Activated naive CD8-positive, alpha-beta T cell treated with anti-CD3 and anti-CD28 coated beads, Interleukin-2, amount 50 U/mL, for 16 hours (primary cell): ENCODE data around the gene CIAO2B.
"Not testable (repeated sequence)": the region's sequence is repeated elsewhere in the genome, so short reads cannot be mapped to it uniquely, and the experiment has no call there.

Experiments used
- DNase-seq: peaks from one replicate; pipeline ENCODE4 v3.0.0-alpha.2; 2020; ENCODE audit warnings: low read depth, low spot score

CIAO2B gene

GRCh38 chr16:66934138-66934838 is at the start of gene CIAO2B:
CIAO2B (minus strand) TSS chr16:66934402; CDS start chr16:66934364, 38 bp downstream.
- DNase-seq = peak; percentile 72

GRCh38 chr16:66983033-66983432 is 48.8 kb upstream of the CIAO2B start:
- no peak for DNase-seq

DNA sequence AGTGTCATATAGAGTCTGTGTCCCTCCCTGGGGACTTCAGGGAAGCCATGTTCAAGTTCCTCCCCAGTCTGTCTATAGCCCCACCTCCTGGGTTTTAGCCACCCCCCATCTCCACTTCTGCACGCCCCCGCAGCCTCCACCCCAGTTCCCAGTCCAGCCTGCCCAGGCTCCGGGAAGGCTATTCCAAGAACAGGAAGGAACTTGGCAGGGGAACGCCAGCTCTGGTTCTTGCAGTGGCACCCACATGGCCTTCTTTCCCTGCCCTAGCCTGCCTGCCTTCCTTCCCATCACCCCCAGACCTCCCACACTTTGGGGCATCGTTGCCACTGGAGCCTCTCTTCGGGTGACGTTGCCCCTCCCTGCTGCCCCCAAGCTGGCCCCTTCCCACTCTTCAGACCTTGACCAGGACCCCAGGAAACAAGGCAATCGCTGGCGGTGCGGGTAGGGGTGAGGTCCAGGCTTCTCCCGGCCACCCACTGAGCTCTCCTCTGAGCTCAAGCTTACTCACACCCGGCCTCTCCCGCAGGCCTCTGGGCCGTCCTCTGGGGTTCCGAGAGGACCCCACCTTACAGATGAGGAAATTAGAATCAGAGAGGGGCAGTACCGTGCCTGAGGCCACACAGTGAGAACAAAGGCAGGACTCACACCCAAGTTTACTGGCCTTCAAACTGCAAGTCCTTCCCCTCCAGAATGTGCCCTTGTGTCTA is 45.0 kb upstream of the CIAO2B start:
- DNase-seq = no peak

GRCh38 chr16:66977341-66978113 is 43.3 kb upstream of the CIAO2B start:
- peak; percentile 79 for DNase-seq

- DNase-seq = no peak
These were observed 42.5 kb upstream of the CIAO2B start for GRCh38 chr16:66976746-66977145.

DNA sequence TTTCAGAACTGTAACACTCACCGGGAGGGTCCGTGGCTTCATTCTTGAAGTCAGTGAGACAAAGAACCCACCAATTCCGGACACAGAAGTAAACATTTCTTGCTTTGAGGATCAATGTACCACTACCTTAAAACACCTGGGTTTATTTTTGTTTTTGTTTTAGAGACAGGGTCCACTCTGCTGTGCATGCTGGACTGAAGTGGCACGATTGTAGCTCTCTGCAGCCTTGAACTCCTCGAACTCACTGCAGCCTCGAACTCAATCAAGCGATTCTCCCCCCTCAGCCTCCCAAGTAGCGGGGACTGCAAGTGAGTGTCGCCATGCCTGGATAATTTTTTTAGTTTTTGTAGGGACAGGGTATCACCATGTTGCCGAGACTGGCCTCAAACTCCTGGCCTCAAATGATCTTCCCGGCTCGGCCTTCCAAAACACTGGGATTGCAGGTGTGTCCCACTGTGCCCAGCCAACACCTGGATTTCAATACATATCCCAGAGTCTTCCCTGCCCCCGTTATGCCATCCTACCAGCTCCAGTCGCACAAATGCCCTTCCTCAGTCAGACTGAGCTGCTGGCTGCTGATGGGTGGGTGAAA is 41.2 kb upstream of the CIAO2B start:
- no peak for DNase-seq

GRCh38 chr16:66974932-66975246 is 40.7 kb upstream of the CIAO2B start:
- DNase-seq = not testable (repeated sequence)

DNA sequence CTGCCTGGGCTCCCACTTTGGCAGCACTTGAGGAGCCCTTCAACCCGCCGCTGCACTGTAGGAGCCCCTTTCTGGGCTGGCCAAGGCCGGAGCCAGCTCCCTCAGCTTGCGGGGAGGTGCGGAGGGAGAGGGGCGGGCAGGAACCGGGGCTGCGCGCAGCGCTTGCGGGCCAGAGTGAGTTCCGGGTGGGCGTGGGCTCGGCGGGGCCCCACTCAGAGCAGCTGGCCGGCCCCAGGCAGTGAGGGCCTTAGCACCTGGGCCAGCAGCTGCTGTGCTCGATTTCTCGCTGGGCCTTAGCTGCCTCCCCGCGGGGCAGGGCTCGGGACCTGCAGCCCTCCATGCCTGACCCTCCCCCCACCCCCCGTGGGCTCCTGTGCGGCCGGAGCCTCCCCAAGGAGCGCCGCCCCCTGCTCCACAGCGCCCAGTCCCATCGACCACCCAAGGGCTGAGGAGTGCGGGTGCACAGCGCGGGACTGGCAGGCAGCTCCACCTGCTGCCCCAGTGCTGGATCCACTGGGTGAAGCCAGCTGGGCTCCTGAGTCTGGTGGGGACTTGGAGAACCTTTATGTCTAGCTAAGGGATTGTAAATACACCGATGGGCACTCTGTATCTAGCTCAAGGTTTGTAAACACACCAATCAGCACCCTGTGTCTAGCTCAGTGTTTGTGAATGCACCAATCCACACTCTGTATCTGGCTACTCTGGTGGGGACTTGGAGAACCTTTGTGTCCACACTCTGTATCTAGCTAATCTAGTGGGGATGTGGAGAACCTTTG is 40.1 kb upstream of the CIAO2B start:
- not testable (repeated sequence) for DNase-seq

GRCh38 chr16:66973716-66974115 is 39.5 kb upstream of the CIAO2B start:
- no peak for DNase-seq

DNA sequence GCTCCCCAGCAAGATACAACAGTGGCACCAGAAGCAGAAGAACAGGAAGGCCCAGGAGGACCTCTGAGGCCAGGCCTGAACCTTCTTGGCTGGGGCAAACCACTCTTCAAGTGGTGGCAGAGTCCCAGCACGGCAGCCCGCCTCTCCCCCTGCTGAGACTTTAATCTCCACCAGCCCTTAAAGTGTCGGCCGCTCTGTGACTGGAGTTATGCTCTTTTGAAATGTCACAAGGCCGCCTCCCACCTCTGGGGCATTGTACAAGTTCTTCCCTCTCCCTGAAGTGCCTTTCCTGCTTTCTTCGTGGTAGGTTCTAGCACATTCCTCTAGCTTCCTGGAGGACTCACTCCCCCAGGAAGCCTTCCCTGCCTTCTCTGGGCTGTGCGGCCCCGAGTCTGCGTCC is 38.8 kb upstream of the CIAO2B start:
- DNase-seq = no peak

- DNase-seq = no peak
These were observed 36.8 kb upstream of the CIAO2B start for GRCh38 chr16:66970775-66971720.

GRCh38 chr16:66968847-66969246 is 34.6 kb upstream of the CIAO2B start:
- DNase-seq = no peak

GRCh38 chr16:66964049-66964448 is 29.8 kb upstream of the CIAO2B start:
- no peak for DNase-seq

DNA sequence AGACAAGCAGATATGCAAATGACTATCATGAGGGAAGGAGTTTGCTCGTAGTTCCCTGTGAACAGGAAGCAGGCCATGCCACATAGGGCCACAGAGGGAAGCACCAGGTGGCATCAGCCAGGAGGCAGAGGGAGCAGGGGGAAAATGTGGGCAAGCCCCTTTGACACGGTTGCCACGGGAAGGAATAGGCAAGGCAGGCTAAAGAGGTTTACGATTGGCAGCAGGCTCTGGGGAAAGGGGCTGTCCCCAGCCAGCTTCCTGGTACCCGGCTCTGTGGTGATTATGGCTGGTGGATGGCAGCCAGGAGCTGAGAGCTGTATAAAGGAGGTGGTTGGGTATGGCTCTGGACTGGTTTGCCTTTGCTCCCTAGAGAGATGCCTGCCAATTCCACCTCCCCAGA is 27.7 kb upstream of the CIAO2B start:
- no peak for DNase-seq

- DNase-seq = no peak
These were observed 27.0 kb upstream of the CIAO2B start, which contains the start of gene CES3 for GRCh38 chr16:66961065-66961744. CES3 (plus strand) TSS chr16:66961266; CDS start chr16:66961308, 42 bp downstream.

DNA sequence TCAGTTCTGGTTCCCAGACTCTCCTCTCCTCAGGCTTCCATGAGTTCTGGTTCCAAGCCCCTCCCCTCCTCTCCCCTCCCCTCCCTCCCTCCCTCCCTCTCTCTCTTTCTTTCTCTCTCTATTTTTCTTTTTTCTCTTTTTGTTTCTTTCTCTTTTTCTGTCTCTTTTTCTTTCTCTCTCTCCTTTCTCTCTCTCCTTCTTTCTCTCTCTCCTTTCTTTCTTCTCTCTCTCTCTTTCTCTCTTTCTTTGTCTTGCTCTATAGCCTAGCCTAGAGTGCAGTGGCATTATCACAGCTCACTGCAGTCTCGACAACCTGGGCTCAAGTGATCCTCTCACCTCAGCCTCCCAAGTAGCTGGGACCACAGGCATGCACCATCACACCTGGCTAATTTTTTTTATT is 26.1 kb upstream of the CIAO2B start:
- DNase-seq = no peak

DNA sequence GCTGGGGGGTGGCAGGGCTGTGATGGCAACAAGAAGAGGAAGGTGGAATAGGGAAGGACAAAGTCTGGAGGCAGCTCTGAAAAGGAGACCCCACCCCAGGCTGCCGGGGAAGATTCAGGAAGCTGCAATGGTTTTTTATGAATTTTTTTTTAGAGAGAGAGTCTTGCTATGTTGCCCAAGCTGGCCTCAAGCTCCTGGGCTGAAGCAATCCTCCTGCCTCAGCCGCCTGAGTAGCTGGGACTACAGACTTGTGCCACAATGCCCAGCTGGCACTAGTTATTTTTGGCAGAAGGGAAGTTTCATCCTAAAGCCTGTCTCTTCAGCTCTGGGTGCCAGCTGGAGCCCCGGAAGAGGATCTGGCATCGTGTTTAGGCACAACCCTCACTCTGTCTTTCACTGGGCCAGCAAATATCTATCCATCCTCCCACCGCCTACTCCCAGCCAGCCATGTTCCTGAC is 25.5 kb upstream of the CIAO2B start:
- no peak for DNase-seq

GRCh38 chr16:66958857-66959703 is 24.9 kb upstream of the CIAO2B start:
- DNase-seq = no peak

GRCh38 chr16:66956154-66956457 is 21.9 kb upstream of the CIAO2B start:
- DNase-seq = not testable (repeated sequence)
